DMS79 treated with DMSO at 0.1 percent for 48 hours (cell line): Measurements from ENCODE around the gene AIG1.

Experiments
- DNase-seq: peaks from one replicate; lab custom pipeline; 2025; lab: John Stamatoyannopoulos, UW

Gene AIG1

GRCh38 chr6:143197377-143197776, 136.7 kb downstream of the AIG1 start:
- DNase-seq, result no peak

DNA sequence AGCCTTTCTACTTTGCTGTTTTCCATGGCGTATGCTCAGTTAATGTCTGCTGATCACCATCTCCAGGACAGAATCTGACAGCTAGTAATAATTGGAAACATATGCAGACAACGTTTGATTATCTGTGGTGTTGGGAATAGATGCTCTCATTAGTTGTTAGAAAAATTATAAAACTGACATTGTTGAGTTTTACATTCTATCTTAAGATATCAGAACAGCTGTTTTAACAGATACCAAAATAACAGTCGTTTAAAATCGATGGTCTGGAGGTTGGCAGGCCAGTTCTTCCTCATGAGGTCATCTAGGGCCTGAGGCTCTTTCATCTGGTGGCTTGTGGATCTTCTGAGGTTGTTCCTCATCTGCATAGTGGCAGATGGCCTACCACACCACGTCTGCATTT, 137.6 kb downstream of the AIG1 start:
- DNase-seq, result no peak

GRCh38 chr6:143199291-143199690, 138.6 kb downstream of the AIG1 start:
- DNase-seq, result no peak

- DNase-seq, result no peak
Observed at GRCh38 chr6:143200167-143200770, 139.6 kb downstream of the AIG1 start.

- no peak for DNase-seq
Observed at GRCh38 chr6:143204045-143204444, 143.4 kb downstream of the AIG1 start.

- no peak for DNase-seq
Observed at GRCh38 chr6:143205131-143205535, 144.4 kb downstream of the AIG1 start.

- DNase-seq, result no peak
Observed at GRCh38 chr6:143205585-143205984, 144.9 kb downstream of the AIG1 start.

- no peak for DNase-seq
Observed at GRCh38 chr6:143205991-143206390, 145.3 kb downstream of the AIG1 start.

GRCh38 chr6:143206550-143206949, 145.9 kb downstream of the AIG1 start:
- peak; percentile 32 for DNase-seq

- no peak for DNase-seq
Observed at GRCh38 chr6:143210420-143210819, 149.7 kb downstream of the AIG1 start.

DNA sequence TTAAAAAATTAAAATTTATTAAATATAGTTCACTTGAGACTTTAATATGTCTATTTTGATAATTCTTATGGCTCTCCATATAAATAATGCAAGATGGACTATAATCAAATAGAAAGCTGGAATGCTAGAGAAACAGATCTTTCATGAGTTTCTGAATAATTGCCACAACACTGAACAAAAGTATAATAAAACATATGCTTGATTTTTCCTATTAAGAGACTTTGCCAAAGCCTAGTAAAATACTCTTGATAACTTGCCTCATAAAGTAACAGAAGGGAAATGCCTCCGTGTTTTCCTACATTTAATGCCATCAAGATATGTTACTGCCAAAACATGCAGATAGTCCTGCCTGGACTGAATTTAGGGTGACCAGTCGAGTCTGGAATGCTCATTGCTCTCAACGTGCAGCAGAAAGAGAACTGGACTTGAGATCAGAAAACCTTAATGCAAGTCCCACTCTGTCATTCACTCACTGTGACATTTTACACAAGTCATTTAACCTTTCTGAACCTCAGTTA, 153.2 kb downstream of the AIG1 start:
- DNase-seq, result no peak

- no peak for DNase-seq
Observed at GRCh38 chr6:143215363-143215762, 154.7 kb downstream of the AIG1 start.

DNA sequence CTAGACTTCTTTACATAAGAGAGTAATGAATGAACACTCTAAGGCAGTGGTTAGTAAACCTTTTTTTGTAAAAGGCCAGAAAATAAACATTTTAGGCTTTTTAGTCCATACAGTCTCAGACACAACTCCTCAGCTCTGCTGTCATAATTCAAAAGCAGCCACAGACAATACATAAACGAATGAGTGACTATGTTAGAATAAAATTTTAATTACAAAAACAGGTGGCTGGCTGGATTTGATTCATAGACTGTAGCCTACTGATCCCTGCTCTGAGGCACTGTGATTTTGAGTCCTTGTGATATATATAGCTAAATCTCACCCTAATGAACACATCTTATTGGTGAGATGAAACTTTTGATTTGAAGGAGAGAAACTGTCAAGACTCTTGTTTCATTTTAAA, 155.1 kb downstream of the AIG1 start:
- DNase-seq, result no peak

DNA sequence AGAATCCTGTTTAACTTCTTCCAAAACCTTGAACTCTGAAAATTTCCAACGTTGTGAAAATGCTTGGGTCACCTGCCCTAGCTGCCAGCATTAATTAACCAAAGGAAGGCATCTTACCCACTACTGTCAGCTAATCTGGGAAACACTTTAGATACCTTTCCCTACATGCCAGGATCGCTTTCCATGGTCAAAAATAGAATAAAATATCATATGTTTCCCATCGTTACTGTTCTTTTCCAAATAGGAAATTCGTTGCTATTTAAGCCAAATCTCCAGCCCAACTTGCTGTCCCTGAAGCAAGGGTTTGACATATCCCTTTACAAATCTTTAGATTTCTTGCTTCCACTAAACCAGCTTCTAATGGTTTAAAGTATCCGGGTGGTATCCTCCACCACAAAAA, 157.5 kb downstream of the AIG1 start:
- DNase-seq, result no peak

- no peak for DNase-seq
Observed at GRCh38 chr6:143221698-143222097, 161.0 kb downstream of the AIG1 start.

GRCh38 chr6:143222310-143222709, 161.6 kb downstream of the AIG1 start:
- no peak for DNase-seq

- no peak for DNase-seq
Observed at GRCh38 chr6:143222801-143223231, 162.1 kb downstream of the AIG1 start.

- no peak for DNase-seq
Observed at GRCh38 chr6:143223895-143224294, 163.2 kb downstream of the AIG1 start.

GRCh38 chr6:143224516-143224915, 163.8 kb downstream of the AIG1 start:
- no peak for DNase-seq

DNA sequence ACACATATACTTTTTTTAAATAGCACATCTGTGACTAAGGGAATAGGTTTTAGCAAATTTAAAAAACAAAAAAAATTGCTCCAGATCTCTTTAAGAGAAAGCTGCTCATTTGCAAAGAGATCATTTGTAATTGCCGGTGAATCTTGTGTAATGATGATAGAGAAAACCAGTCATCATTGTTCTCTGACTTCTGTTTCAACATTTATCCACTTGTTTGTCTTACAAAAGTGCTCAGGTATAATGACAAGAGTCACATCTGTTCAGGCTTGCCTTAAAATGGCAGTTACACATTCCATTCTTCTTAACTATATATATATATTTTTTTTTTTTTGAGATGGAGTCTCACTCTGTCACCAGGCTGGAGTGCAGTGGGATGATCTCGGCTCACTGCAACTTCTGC, 165.2 kb downstream of the AIG1 start:
- DNase-seq, result no peak

GRCh38 chr6:143227675-143228074, 167.0 kb downstream of the AIG1 start:
- DNase-seq, result no peak

GRCh38 chr6:143229400-143229799, 168.7 kb downstream of the AIG1 start:
- no peak for DNase-seq

DNA sequence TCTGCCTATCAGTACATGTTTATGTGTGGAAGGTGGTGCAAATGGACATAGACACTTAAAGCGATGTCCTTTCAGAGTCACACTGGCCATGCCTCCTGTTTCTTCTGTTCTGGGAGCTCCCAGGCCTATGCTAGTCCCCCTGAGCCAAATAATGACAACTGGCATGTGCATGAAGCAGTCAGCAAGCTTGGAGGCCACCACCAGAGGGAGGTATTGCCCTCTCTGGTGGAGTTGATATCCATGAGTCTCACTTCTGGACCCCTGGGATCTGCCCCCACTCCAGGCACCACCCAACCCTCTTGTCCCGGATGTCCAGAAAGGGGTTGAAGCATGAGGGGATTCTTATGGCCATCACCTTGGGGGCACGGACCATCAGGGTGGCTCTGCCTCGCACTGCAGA, 172.2 kb downstream of the AIG1 start:
- no peak for DNase-seq

DNA sequence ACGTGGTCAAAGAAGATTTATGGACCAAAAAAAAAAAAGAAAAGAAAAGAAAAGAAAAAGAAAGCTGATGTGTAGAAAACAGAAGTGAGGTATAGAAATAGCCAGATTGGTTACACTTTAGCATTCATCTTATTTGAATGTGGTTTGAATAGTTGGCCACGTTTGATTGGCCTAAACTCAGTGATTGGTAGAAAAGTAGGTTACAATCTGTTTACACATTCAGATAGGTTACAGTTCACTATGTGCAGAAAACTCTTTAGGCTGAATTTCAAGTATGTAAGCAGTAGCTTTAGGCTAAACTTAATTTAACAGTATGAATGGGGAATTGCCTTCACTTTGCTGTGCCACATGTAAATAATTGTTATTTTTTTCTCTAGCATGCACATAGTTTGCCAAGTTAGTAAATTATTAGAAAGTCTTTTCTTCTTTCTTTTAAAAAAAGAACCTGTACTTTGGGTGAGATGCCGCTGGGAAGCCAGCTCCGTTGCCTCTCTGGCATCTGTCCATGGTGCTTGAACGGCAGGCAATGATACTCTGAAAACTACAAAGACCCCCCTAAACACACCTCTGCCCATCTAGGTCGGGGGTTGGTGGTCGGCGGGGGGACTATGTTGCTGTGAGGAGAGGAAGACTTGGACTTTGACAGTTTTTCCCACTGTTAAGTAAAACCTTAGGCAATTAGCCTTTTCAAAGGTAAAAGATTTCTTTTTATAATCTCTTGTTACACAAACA, 173.0 kb downstream of the AIG1 start:
- DNase-seq, result no peak
